Tibial nerve (tissue), 4 donors: Measurements from ENCODE around the gene ZNFX1. TPM values are rescaled to one million over a fixed set of nuclear protein-coding genes. Genes with fewer than 3 reads are reported as not detected.

ENCODE experiments used
- DNase-seq, 2 donors: peaks; one replicate each; pipeline ENCODE4 v3.0.0-alpha.2; 2019; ENCODE audit warnings: low spot score in 2 of 2
- H3K27ac ChIP-seq, 4 donors: fragments of 200-600 bp; sonication (generic) in 3 of 4; one replicate each; pipeline ENCODE4 v1.5.1; 2017 to 2019; ENCODE audit warnings: mild to moderate bottlenecking in 1 of 4
- H3K27me3 ChIP-seq, 2 donors: fragments of 200-600 bp; sonication (generic) in 1 of 2; one replicate each; pipeline versions ENCODE4 v1.5.1 to v1.6.0; 2017 to 2019
- H3K36me3 ChIP-seq, 3 donors: fragments of 200-600 bp; sonication (generic); one replicate each; pipeline ENCODE4 v1.5.1; 2018 to 2019
- H3K4me1 ChIP-seq, 4 donors: fragments of 200-600 bp; sonication (generic) in 3 of 4; one replicate each; pipeline ENCODE4 v1.5.1; 2017 to 2019
- H3K4me3 ChIP-seq, 4 donors: fragments of 200-600 bp; sonication (generic) in 3 of 4; one replicate each; pipeline ENCODE4 v1.5.1; 2017 to 2019; ENCODE audit warnings: mild to moderate bottlenecking in 1 of 4, moderate library complexity in 1 of 4
- H3K9me3 ChIP-seq, 4 donors: fragments of 200-600 bp; sonication (generic) in 3 of 4; one replicate each; pipeline ENCODE4 v1.5.1; 2017 to 2019
- CTCF ChIP-seq, 5 experiments: fragments of 200-600 bp in 3 of 5; fragments of 450-650 bp in 2 of 5; sonication (generic) in 3 of 5; IDR thresholded peaks; one replicate each; pipeline ENCODE4 v1.5.1; 2016 to 2019; ENCODE audit warnings: antibody characterized with exemption in 5 of 5, mild to moderate bottlenecking in 3 of 5, moderate library complexity in 2 of 5
- EP300 ChIP-seq, 2 donors: sonication (generic); formaldehyde crosslinking; IDR thresholded peaks; one replicate each; pipeline ENCODE4 v1.6.1; 2017; ENCODE audit warnings: antibody characterized with exemption in 2 of 2, mild to moderate bottlenecking in 1 of 2
- POLR2A ChIP-seq, 2 donors: fragments of 450-650 bp; IDR thresholded peaks; one replicate each; pipeline ENCODE4 v1.6.1; 2017; ENCODE audit warnings: antibody characterized with exemption in 2 of 2, mild to moderate bottlenecking in 2 of 2, moderate library complexity in 2 of 2
- WGBS, 2 donors: methylation state at CpG; one replicate each; pipeline ENCODE4 v1.1.5; 2018; 5-methylcytosine and 5-hydroxymethylcytosine counted together
- total RNA-seq, 4 donors: library from RNA; depleted of rRNA; stranded (reverse); fragments of >200 nt; gene quantifications; one replicate each; pipeline ENCODE4 v1.1.0, GENCODE V29; 2016

ZNFX1 gene
- total RNA-seq, 4 donors from 2014 or later, result 35.0 to 45.2 (median 39.1) TPM

GRCh38 chr20:49283703-49284625 lies 6.1 kb upstream of the ZNFX1 start:
- H3K36me3 ChIP-seq, result peaks cover 19 to 98% (median 57%) of the 10 kb centered on the region in 3 donors
- DNase-seq, result no peak
- H3K4me3 ChIP-seq, result no peak overlapping the region
- H3K27ac ChIP-seq, result no peak overlapping the region
- WGBS, 2 donors, result 96 to 100% methylated on average over 3 of the region's 3 CpGs
- no peaks in the 10 kb centered on the region for H3K27me3 ChIP-seq
- H3K9me3 ChIP-seq, result peaks cover 0 to 70% (median 15%) of the 10 kb centered on the region in 4 donors
- no peak for TF ChIP-seq EP300 (IDR thresholded peaks at IDR 0.05)
- H3K4me1 ChIP-seq, result peaks cover 0 to 42% (median 17%) of the 10 kb centered on the region in 4 donors

- Histone ChIP-seq H3K9me3 (peaks cover 0 to 68% (median 15%) of the 10 kb centered on the region in 4 donors), H3K4me3 (no peak overlapping the region), H3K4me1 (peaks cover 0 to 42% (median 17%) of the 10 kb centered on the region in 4 donors), H3K27me3 (no peaks in the 10 kb centered on the region), H3K27ac (no peak overlapping the region), H3K36me3 (peaks cover 19 to 90% (median 57%) of the 10 kb centered on the region in 3 donors)
- 93 to 96% methylated on average over 9 of the region's 9 CpGs for WGBS, 2 donors
- no peak for TF ChIP-seq CTCF (IDR thresholded peaks at IDR 0.05)
- TF ChIP-seq EP300 (IDR thresholded peaks at IDR 0.05), result no peak
- no peak for TF ChIP-seq POLR2A (IDR thresholded peaks at IDR 0.05)
- no peak for DNase-seq
Measured at GRCh38 chr20:49283176-49283702, 5.4 kb upstream of the ZNFX1 start.

GRCh38 chr20:49282584-49283171 lies 4.8 kb upstream of the ZNFX1 start:
- Histone ChIP-seq H3K36me3 (peaks cover 19 to 85% (median 57%) of the 10 kb centered on the region in 3 donors), H3K4me3 (no peak overlapping the region), H3K27ac (no peak overlapping the region), H3K4me1 (peaks cover 0 to 39% (median 17%) of the 10 kb centered on the region in 4 donors), H3K9me3 (peaks cover 0 to 63% (median 15%) of the 10 kb centered on the region in 4 donors), H3K27me3 (no peaks in the 10 kb centered on the region)
- DNase-seq, result no peak
- WGBS, 2 donors, result 80 to 81% methylated on average over 20 of the region's 20 CpGs
- TF ChIP-seq EP300 (IDR thresholded peaks at IDR 0.05) (no peak), POLR2A (IDR thresholded peaks at IDR 0.05) (no peak), CTCF (IDR thresholded peaks at IDR 0.05) (no peak)

GRCh38 chr20:49281913-49282467 lies 4.1 kb upstream of the ZNFX1 start:
- H3K4me3 ChIP-seq, result no peak overlapping the region
- H3K9me3 ChIP-seq, result peaks cover 0 to 56% (median 13%) of the 10 kb centered on the region in 4 donors
- WGBS, 2 donors, result 86 to 87% methylated on average over 9 of the region's 9 CpGs
- no peak for DNase-seq
- peaks cover 15 to 78% (median 50%) of the 10 kb centered on the region in 3 donors for H3K36me3 ChIP-seq
- no peaks in the 10 kb centered on the region for H3K27me3 ChIP-seq
- TF ChIP-seq POLR2A (IDR thresholded peaks at IDR 0.05), result no peak
- no peak for TF ChIP-seq CTCF (IDR thresholded peaks at IDR 0.05)
- no peak for TF ChIP-seq EP300 (IDR thresholded peaks at IDR 0.05)
- H3K4me1 ChIP-seq, result peaks cover 0 to 39% (median 17%) of the 10 kb centered on the region in 4 donors
- no peak overlapping the region for H3K27ac ChIP-seq

- H3K27me3 ChIP-seq, result no peaks in the 10 kb centered on the region
- DNase-seq, result no peak
- H3K4me1 ChIP-seq, result peaks cover 0 to 46% (median 21%) of the 10 kb centered on the region in 4 donors
- H3K4me3 ChIP-seq, result no peak overlapping the region
- TF ChIP-seq CTCF (IDR thresholded peaks at IDR 0.05), result no peak
- no peak for TF ChIP-seq EP300 (IDR thresholded peaks at IDR 0.05)
- no peak for TF ChIP-seq POLR2A (IDR thresholded peaks at IDR 0.05)
- peaks cover 11 to 71% (median 43%) of the 10 kb centered on the region in 3 donors for H3K36me3 ChIP-seq
- H3K9me3 ChIP-seq, result peaks cover 0 to 49% (median 9%) of the 10 kb centered on the region in 4 donors
- WGBS, 2 donors, result 79 to 81% methylated on average over 13 of the region's 13 CpGs
- H3K27ac ChIP-seq, result no peak overlapping the region
Measured at GRCh38 chr20:49281059-49281912, 3.4 kb upstream of the ZNFX1 start.
